Body of pancreas (tissue), 4 donors: ENCODE data around the gene ATP2C2. TPM values are rescaled to one million over a fixed set of nuclear protein-coding genes. Genes with fewer than 3 reads are reported as not detected.

ENCODE experiments used
- ATAC-seq: fragments of 150-250 bp; one replicate; pipeline ENCODE4 v1.9.1; 2016
- DNase-seq, 4 donors: peaks; one replicate each; pipeline ENCODE4 v3.0.0-alpha.2; 2019
- H3K27ac ChIP-seq, 4 donors: fragments of 200-600 bp; sonication (generic); 1 replicate in 3 of 4; 2 replicates in 1 of 4; pipeline versions ENCODE4 v1.5.1 to v1.6.1; 2016 to 2019; ENCODE audit warnings: mild to moderate bottlenecking in 1 of 4, mixed read lengths in 1 of 4, moderate library complexity in 1 of 4
- H3K27me3 ChIP-seq, 2 donors: fragments of 200-600 bp; sonication (generic); one replicate each; pipeline ENCODE4 v1.6.0; 2016; ENCODE audit warnings: mild to moderate bottlenecking in 1 of 2
- H3K36me3 ChIP-seq, 2 donors: fragments of 200-600 bp; sonication (generic); replicated peaks in 1 of 2; 2 replicates each; pipeline ENCODE4 v1.5.1; 2016; ENCODE audit warnings: low read depth in 2 of 2; ENCODE audit not compliant: insufficient read depth in 1 of 2
- H3K4me1 ChIP-seq: fragments of 200-600 bp; sonication (generic); one replicate; pipeline ENCODE4 v1.6.0; 2016
- H3K4me3 ChIP-seq, 2 donors: fragments of 200-600 bp; sonication (generic); 1 replicate in 1 of 2; 2 replicates in 1 of 2; pipeline ENCODE4 v1.5.1; 2016 to 2019
- H3K9me3 ChIP-seq, 3 donors: fragments of 200-600 bp; sonication (generic); 1 replicate in 2 of 3; 2 replicates in 1 of 3; pipeline ENCODE4 v1.5.1; 2016
- CTCF ChIP-seq, 7 experiments: fragments of 450-650 bp in 4 of 7; fragments of 200-600 bp in 3 of 7; sonication (generic) in 3 of 7; IDR thresholded peaks; one replicate each; pipeline ENCODE4 v1.5.1; 2016 to 2019; ENCODE audit warnings: antibody characterized with exemption in 7 of 7
- POLR2A ChIP-seq, 3 donors: fragments of 450-650 bp; IDR thresholded peaks; one replicate each; pipeline ENCODE4 v1.6.1; 2016; ENCODE audit warnings: antibody characterized with exemption in 3 of 3, mild to moderate bottlenecking in 2 of 3
- WGBS, 2 donors: methylation state at CpG; one replicate each; pipeline ENCODE4 v1.1.5; 2017; 5-methylcytosine and 5-hydroxymethylcytosine counted together
- intact Hi-C: fragments of 100-400 bp; cut with DNase I; formaldehyde crosslinking; loops from one replicate; pipeline ENCODE4 v1.15.1; 2023
- total RNA-seq, 2 donors: library from RNA; depleted of rRNA; stranded (reverse); fragments of >200 nt; gene quantifications; one replicate each; pipeline ENCODE4 v1.1.0, GENCODE V29; 2016

The ATP2C2 gene
- total RNA-seq, 2 donors from 2014 or later = 2.1 to 18.1 TPM

GRCh38 chr16:84425696-84426095 lies 57.4 kb downstream of the ATP2C2 start:
- WGBS, 2 donors = 84 to 89% methylated on average over 9 of the region's 9 CpGs
- H3K27ac ChIP-seq = no peak overlapping the region
- ATAC-seq = no peak
- H3K36me3 ChIP-seq = no peaks in the 10 kb centered on the region
- no peaks in the 10 kb centered on the region for H3K27me3 ChIP-seq
- H3K4me1 ChIP-seq = no peaks in the 10 kb centered on the region
- TF ChIP-seq CTCF (IDR thresholded peaks at IDR 0.05) (no peak), POLR2A (IDR thresholded peaks at IDR 0.05) (no peak)
- H3K9me3 ChIP-seq = peaks cover 0 to 6% (median 0%) of the 10 kb centered on the region in 3 donors
- H3K4me3 ChIP-seq = no peak overlapping the region
- no peak for DNase-seq
- intact Hi-C loops = no loop called here

- Histone ChIP-seq H3K9me3 (peaks cover 0 to 6% (median 0%) of the 10 kb centered on the region in 3 donors), H3K4me1 (no peaks in the 10 kb centered on the region), H3K36me3 (no peaks in the 10 kb centered on the region), H3K27ac (no peak overlapping the region), H3K4me3 (no peak overlapping the region), H3K27me3 (no peaks in the 10 kb centered on the region)
- intact Hi-C loops = no loop called here
- 76% methylated on average over 10 to 12 of the region's 12 CpGs for WGBS, 2 donors
- TF ChIP-seq CTCF (IDR thresholded peaks at IDR 0.05) (no peak), POLR2A (IDR thresholded peaks at IDR 0.05) (no peak)
- no peak for DNase-seq
- ATAC-seq = no peak
Measured at GRCh38 chr16:84426804-84427203, 58.5 kb downstream of the ATP2C2 start.

DNA sequence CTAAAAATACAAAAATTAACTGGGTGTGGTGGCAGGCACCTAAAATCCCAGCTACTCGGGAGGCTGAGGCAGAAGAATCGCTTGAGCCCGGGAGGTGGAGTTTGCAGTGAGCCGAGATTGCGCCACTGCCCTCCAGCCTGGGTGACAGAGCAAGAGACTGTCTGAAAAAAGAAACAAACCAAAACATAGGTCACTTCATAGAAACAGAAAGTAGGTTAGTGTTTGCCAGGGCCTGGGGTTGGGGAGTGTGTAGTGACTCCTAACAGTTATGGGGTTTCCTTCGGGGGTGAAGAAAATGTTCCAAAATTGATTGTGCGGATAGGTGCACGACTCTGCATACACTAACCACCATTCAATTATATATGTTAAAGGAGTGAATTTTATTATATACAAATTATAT lies 59.2 kb downstream of the ATP2C2 start:
- no peak overlapping the region for H3K27ac ChIP-seq
- peaks cover 0 to 6% (median 0%) of the 10 kb centered on the region in 3 donors for H3K9me3 ChIP-seq
- no peak for ATAC-seq
- TF ChIP-seq POLR2A (IDR thresholded peaks at IDR 0.05) = no peak
- no peak for TF ChIP-seq CTCF (IDR thresholded peaks at IDR 0.05)
- no peaks in the 10 kb centered on the region for H3K36me3 ChIP-seq
- no peak for DNase-seq
- intact Hi-C loops = no loop called here
- no peaks in the 10 kb centered on the region for H3K27me3 ChIP-seq
- no peaks in the 10 kb centered on the region for H3K4me1 ChIP-seq
- 67 to 72% methylated on average over 8 of the region's 8 CpGs for WGBS, 2 donors
- no peak overlapping the region for H3K4me3 ChIP-seq

DNA sequence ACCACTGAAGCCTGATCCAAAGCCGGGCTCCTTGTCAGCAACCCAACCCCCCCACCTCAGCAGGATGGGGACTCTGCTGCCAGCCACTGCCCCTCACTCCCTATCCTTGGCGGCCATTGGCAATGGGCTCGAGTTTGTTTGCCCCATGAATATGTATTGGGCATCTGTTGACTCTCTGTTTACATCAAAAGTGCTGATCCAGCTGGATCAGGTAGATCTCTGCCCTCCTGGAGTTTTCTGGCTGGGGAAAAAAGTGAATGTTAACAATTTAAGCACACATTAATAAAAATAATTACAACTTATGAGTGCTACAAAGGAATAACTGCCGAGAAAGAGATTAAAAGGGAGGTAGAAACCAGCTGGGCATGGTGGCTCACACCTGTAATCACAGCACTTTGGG lies 62.5 kb downstream of the ATP2C2 start:
- intact Hi-C loops = no loop called here
- Histone ChIP-seq H3K36me3 (no peaks in the 10 kb centered on the region), H3K27me3 (no peaks in the 10 kb centered on the region), H3K9me3 (no peaks in the 10 kb centered on the region), H3K4me1 (no peaks in the 10 kb centered on the region), H3K27ac (no peak overlapping the region), H3K4me3 (no peak overlapping the region)
- ATAC-seq (no peak), DNase-seq (no peak)
- whole genome bisulfite sequencing, 2 donors = 36 to 38% methylated on average over 3 to 4 of the region's 4 CpGs
- TF ChIP-seq POLR2A (IDR thresholded peaks at IDR 0.05) = no peak
- no peak for TF ChIP-seq CTCF (IDR thresholded peaks at IDR 0.05)

GRCh38 chr16:84434800-84435199 lies 66.5 kb downstream of the ATP2C2 start:
- TF ChIP-seq CTCF (IDR thresholded peaks at IDR 0.05) (no peak), POLR2A (IDR thresholded peaks at IDR 0.05) (no peak)
- WGBS, 2 donors = 37 to 39% methylated on average over 5 of the region's 5 CpGs
- intact Hi-C loops = no loop called here
- no peaks in the 10 kb centered on the region for H3K36me3 ChIP-seq
- DNase-seq = no peak
- H3K4me1 ChIP-seq = no peaks in the 10 kb centered on the region
- no peaks in the 10 kb centered on the region for H3K27me3 ChIP-seq
- H3K27ac ChIP-seq = no peak overlapping the region
- no peaks in the 10 kb centered on the region for H3K9me3 ChIP-seq
- ATAC-seq = no peak
- H3K4me3 ChIP-seq = no peak overlapping the region
